K562 (cell line): ENCODE results near the gene KCND3. TPM values are rescaled to one million over a fixed set of nuclear protein-coding genes. Genes with fewer than 3 reads are reported as not detected.

ENCODE experiments used
- ATAC-seq: fragments of 200-7000 bp; cut with Tn5 transposase; 3 replicates; pipeline ENCODE4 v1.9.1; 2020; ENCODE audit warnings: moderate library complexity
- BruUV-seq: library from RNA; stranded (reverse); fragments of 400-500 nt; replicated peaks from 2 replicates; lab custom pipeline; 2021; lab: Mats Ljungman, UMichigan
- CTCF ChIA-PET: fragments of 300-600 bp; formaldehyde crosslinking; extraction: SDS; loops from one replicate; lab custom pipeline; 2021; ENCODE audit warnings: low intra/inter-chr PET ratio; lab: Yijun Ruan, JAX
- POLR2A ChIA-PET: fragments of 300-600, 350-650 bp; sonication (Branson Sonifier 250); formaldehyde crosslinking; extraction: SDS; loops from one replicate; lab custom pipeline; 2021; ENCODE audit warnings: antibody characterized with exemption, inconsistent platforms; lab: Yijun Ruan, JAX
- DNase-seq, 4 experiments: peaks; one replicate each; pipeline versions ENCODE4 v3.0.0 to v3.0.0-alpha.2; 2011 to 2018; ENCODE audit warnings: low spot score in 3 of 4, mixed read lengths in 3 of 4; ENCODE audit errors: extremely low read depth in 1 of 4
- FAIRE-seq: peaks from 2 replicates; lab custom pipeline; 2011; peaks lifted over from hg19 to GRCh38; lab: Jason Lieb, UNC
- H2AFZ ChIP-seq: 2 replicates; pipeline ENCODE4 v1.6.0; 2011; ENCODE audit warnings: low read depth, low read length, control low read depth, inconsistent platforms
- H3K27ac ChIP-seq: fragments of 200-600 bp; 3 replicates; pipeline ENCODE4 v1.8.0; 2011; ENCODE audit warnings: low read depth, mild to moderate bottlenecking, control low read depth, inconsistent platforms, low read length, moderate library complexity, mixed read lengths; ENCODE audit errors: extremely low read depth
- H3K27me3 ChIP-seq, 2 experiments: fragments of 300-600 bp in 1 of 2; 2 replicates in 1 of 2; 3 replicates in 1 of 2; pipeline versions ENCODE4 v1.6.0 to v1.8.0; 2011; ENCODE audit warnings: inconsistent platforms in 2 of 2, low read length in 2 of 2, mild to moderate bottlenecking in 1 of 2, mixed read lengths in 1 of 2, moderate library complexity in 1 of 2; ENCODE audit not compliant: control insufficient read depth in 2 of 2, insufficient read depth in 2 of 2
- H3K36me3 ChIP-seq: fragments of 300-600 bp; 3 replicates; pipeline ENCODE4 v1.8.0; 2011; ENCODE audit warnings: mild to moderate bottlenecking, low read length, inconsistent platforms; ENCODE audit not compliant: control insufficient read depth, insufficient read depth
- H3K4me1 ChIP-seq, 2 experiments: fragments of 200-600 bp in 1 of 2; replicated peaks in 1 of 2; 2 replicates in 1 of 2; 3 replicates in 1 of 2; pipeline versions ENCODE4 v1.5.1 to v1.8.0; 2011; ENCODE audit warnings: inconsistent platforms in 2 of 2, low read length in 2 of 2, mild to moderate bottlenecking in 1 of 2, mixed read lengths in 1 of 2, moderate library complexity in 1 of 2; ENCODE audit not compliant: control insufficient read depth in 2 of 2, insufficient read depth in 2 of 2
- H3K4me2 ChIP-seq: 2 replicates; pipeline ENCODE4 v1.6.1; 2011; ENCODE audit warnings: low read length, control low read depth, inconsistent platforms, mixed read lengths; ENCODE audit not compliant: insufficient read depth
- H3K4me3 ChIP-seq: fragments of 200-600 bp; sonication (generic), shearing (Covaris generic); 2 replicates; pipeline ENCODE4 v1.5.1; 2016; ENCODE audit warnings: control low read depth, inconsistent platforms
- H3K79me2 ChIP-seq: fragments of 200-600 bp; 3 replicates; pipeline ENCODE4 v1.8.0; 2011; ENCODE audit warnings: low read length, inconsistent platforms; ENCODE audit not compliant: control insufficient read depth, insufficient read depth
- H3K9ac ChIP-seq, 2 experiments: 2 replicates each; pipeline versions ENCODE4 v1.6.0 to v1.6.1; 2011; ENCODE audit warnings: low read depth in 2 of 2, low read length in 2 of 2, control low read depth in 1 of 2, inconsistent platforms in 1 of 2, mild to moderate bottlenecking in 1 of 2, mixed read lengths in 1 of 2; ENCODE audit not compliant: insufficient read depth in 1 of 2
- H3K9me1 ChIP-seq: one replicate; pipeline ENCODE4 v1.6.0; 2011; ENCODE audit warnings: inconsistent platforms, mild to moderate bottlenecking, low read length, moderate library complexity; ENCODE audit not compliant: control insufficient read depth, insufficient read depth
- H3K9me3 ChIP-seq: replicated peaks from 2 replicates; pipeline ENCODE4 v1.5.1; 2011; ENCODE audit warnings: low read depth, low read length, inconsistent platforms; ENCODE audit not compliant: control insufficient read depth, insufficient read depth
- H4K20me1 ChIP-seq: replicated peaks from 2 replicates; pipeline ENCODE4 v1.6.1; 2011; ENCODE audit warnings: low read length, inconsistent platforms, mixed read lengths; ENCODE audit not compliant: control insufficient read depth, insufficient read depth
- FOXA1 ChIP-seq: fragments of 450-650 bp; IDR thresholded peaks from 2 replicates; pipeline ENCODE4 v1.6.1; 2016; ENCODE audit warnings: mild to moderate bottlenecking, borderline replicate concordance
- HIVEP1 ChIP-seq: fragments of 250-450 bp; sonication (Bioruptor Pico); IDR thresholded peaks from 2 replicates; pipeline ENCODE4 v1.4.0; 2020; ENCODE audit warnings: mild to moderate bottlenecking
- KLF10 ChIP-seq: fragments of 250-450 bp; sonication (Bioruptor Pico); IDR thresholded peaks from 2 replicates; pipeline ENCODE4 v1.6.1; 2021; ENCODE audit warnings: matching md5 sums
- ZNF12 ChIP-seq: sonication (generic); formaldehyde crosslinking; IDR thresholded peaks from 2 replicates; pipeline ENCODE4 v1.4.0; 2020; ENCODE audit warnings: mild to moderate bottlenecking, missing genetic modification reagents
- whole genome bisulfite sequencing: fragments of 100-300 bp; shearing (Covaris generic); methylation state at CpG from one replicate; pipeline ENCODE4 v1.1.6; 2016; ENCODE audit warnings: low coverage, mixed read lengths; ENCODE audit not compliant: insufficient coverage; ENCODE audit errors: missing lambda C conversion rate; 5-methylcytosine and 5-hydroxymethylcytosine counted together
- in situ Hi-C: fragments of 300-500 bp; cut with MboI; formaldehyde crosslinking; loops from 4 replicates; pipeline ENCODE4 v1.15.0; 2018; ENCODE audit warnings: inconsistent platforms, mixed read lengths
- intact Hi-C: fragments of 100-400 bp; cut with micrococcal nuclease; formaldehyde crosslinking; loops from 2 replicates; pipeline ENCODE4 v1.14.2; 2022
- polyA plus RNA-seq, 8 experiments: library from polyadenylated mRNA; depleted of rRNA in 4 of 8; stranded (reverse) in 5 of 8; unstranded in 3 of 8; fragments of >200 nt; fragmentation: Nextera tagmentation in 2 of 8; fragmentation: Illumina TruSeq in 1 of 8; extraction: Ambion mirVana in 2 of 8; extraction: Trizol in 1 of 8; gene quantifications; 2 replicates each; pipeline versions ENCODE4 v1.2.1 to v1.2.3, GENCODE V29; 2011 to 2014; ENCODE audit warnings: inconsistent platforms in 1 of 8, missing spikeins in 1 of 8
- total RNA-seq, 7 experiments: library from RNA; depleted of rRNA in 6 of 7; stranded (reverse); fragments of >200 nt in 6 of 7; fragmentation: Illumina TruSeq in 2 of 7; extraction: Trizol in 2 of 7; gene quantifications; 2 replicates each; pipeline versions ENCODE4 v1.2.1 to v1.2.3, GENCODE V29; 2011 to 2021; ENCODE audit warnings: low replicate concordance in 1 of 7
- TF ChIP-seq, protein P1 (sequence below): fragments of 250-450 bp; sonication (Bioruptor Pico); IDR thresholded peaks from 2 replicates; pipeline ENCODE4 v1.5.0; 2020; ENCODE audit warnings: mild to moderate bottlenecking, borderline replicate concordance
- TF ChIP-seq, protein P2 (sequence below), 2 experiments: fragments of 150-350 bp in 1 of 2; IDR thresholded peaks; 2 replicates each; pipeline ENCODE4 v1.6.1; 2012 to 2016; ENCODE audit warnings: low read depth in 2 of 2, low read length in 2 of 2, mild to moderate bottlenecking in 1 of 2, moderate library complexity in 1 of 2

Gene KCND3
- total and polyA plus RNA-seq, 9 of the 15 experiments (the other 6 are each of a cell fraction or from before 2014, with no cell fraction given), result not detected

DNA sequence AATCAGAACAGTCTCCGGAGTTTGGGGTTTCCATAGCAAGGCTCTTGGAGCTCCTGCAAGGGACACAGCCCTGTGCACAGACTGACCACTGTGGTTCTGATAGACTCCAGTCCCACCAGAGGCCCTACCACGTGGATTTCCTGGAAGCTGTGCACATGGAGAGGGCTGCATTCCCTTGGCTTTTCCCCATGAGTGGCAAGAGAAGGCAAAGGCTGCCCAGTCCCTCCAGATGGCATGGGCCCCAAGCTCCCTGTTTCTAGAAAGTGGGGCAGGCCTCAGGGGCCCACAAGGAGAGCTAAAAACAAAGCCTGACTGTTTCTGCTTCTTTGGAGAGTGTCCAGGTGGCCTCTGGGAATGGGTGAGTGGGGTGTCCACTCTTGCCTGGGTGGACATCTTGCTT, 146.3 kb downstream of the KCND3 start:
- TF ChIP-seq, protein P1, sequence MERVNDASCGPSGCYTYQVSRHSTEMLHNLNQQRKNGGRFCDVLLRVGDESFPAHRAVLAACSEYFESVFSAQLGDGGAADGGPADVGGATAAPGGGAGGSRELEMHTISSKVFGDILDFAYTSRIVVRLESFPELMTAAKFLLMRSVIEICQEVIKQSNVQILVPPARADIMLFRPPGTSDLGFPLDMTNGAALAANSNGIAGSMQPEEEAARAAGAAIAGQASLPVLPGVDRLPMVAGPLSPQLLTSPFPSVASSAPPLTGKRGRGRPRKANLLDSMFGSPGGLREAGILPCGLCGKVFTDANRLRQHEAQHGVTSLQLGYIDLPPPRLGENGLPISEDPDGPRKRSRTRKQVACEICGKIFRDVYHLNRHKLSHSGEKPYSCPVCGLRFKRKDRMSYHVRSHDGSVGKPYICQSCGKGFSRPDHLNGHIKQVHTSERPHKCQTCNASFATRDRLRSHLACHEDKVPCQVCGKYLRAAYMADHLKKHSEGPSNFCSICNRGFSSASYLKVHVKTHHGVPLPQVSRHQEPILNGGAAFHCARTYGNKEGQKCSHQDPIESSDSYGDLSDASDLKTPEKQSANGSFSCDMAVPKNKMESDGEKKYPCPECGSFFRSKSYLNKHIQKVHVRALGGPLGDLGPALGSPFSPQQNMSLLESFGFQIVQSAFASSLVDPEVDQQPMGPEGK (CRISPR knock-in tag), result no peak
- no peak for TF ChIP-seq FOXA1
- TF ChIP-seq KLF10 (CRISPR knock-in tag), result no peak
- TF ChIP-seq ZNF12 (CRISPR knock-in tag), result no peak
- TF ChIP-seq, protein P2, sequence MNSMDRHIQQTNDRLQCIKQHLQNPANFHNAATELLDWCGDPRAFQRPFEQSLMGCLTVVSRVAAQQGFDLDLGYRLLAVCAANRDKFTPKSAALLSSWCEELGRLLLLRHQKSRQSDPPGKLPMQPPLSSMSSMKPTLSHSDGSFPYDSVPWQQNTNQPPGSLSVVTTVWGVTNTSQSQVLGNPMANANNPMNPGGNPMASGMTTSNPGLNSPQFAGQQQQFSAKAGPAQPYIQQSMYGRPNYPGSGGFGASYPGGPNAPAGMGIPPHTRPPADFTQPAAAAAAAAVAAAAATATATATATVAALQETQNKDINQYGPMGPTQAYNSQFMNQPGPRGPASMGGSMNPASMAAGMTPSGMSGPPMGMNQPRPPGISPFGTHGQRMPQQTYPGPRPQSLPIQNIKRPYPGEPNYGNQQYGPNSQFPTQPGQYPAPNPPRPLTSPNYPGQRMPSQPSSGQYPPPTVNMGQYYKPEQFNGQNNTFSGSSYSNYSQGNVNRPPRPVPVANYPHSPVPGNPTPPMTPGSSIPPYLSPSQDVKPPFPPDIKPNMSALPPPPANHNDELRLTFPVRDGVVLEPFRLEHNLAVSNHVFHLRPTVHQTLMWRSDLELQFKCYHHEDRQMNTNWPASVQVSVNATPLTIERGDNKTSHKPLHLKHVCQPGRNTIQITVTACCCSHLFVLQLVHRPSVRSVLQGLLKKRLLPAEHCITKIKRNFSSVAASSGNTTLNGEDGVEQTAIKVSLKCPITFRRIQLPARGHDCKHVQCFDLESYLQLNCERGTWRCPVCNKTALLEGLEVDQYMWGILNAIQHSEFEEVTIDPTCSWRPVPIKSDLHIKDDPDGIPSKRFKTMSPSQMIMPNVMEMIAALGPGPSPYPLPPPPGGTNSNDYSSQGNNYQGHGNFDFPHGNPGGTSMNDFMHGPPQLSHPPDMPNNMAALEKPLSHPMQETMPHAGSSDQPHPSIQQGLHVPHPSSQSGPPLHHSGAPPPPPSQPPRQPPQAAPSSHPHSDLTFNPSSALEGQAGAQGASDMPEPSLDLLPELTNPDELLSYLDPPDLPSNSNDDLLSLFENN (IDR thresholded peaks at IDR 0.05; ENCODE audit: low read depth in 2 of 2, low read length in 2 of 2), result no peak
- no peak for TF ChIP-seq HIVEP1 (CRISPR knock-in tag)
- no TSS peak for BruUV-seq
- H3K79me2 ChIP-seq, result no peaks in the 10 kb centered on the region
- CTCF ChIA-PET, result no interaction called here
- FAIRE-seq (no peak), DNase-seq (no peak), ATAC-seq (no peak)
- no peak overlapping the region for H3K4me3 ChIP-seq
- no peaks in the 10 kb centered on the region for H3K9me1 ChIP-seq
- no peak overlapping the region for H3K9ac ChIP-seq
- no peaks in the 10 kb centered on the region; the same call in 1 of the 2 replicates for H4K20me1 ChIP-seq
- in situ Hi-C loops, result no loop called here
- 0% methylated on average over 2 of the region's 2 CpGs for WGBS
- intact Hi-C loops, result no loop called here
- H3K36me3 ChIP-seq, result no peaks in the 10 kb centered on the region
- no peaks in the 10 kb centered on the region for H3K4me1 ChIP-seq
- H2AFZ ChIP-seq, result no peak overlapping the region
- POLR2A ChIA-PET, result interaction anchor here (0.7 to 1.2 kb wide), 3 partner anchors 22 to 410 kb away, joined by 3 read pairs; no protein-coding TSS in a partner anchor
- H3K4me2 ChIP-seq, result no peak overlapping the region
- peaks cover 7 to 8% of the 10 kb centered on the region in 2 experiments for H3K27me3 ChIP-seq
- H3K27ac ChIP-seq, result no peak overlapping the region
- H3K9me3 ChIP-seq, result no peaks in the 10 kb centered on the region
